ENCODE data around the gene PCDHGA1. TPM values are rescaled to one million over a fixed set of nuclear protein-coding genes. Genes with fewer than 3 reads are reported as not detected.
"Not testable (repeated sequence)": the region's sequence is repeated elsewhere in the genome, so short reads cannot be mapped to it uniquely, and the experiment has no call there.

Gene PCDHGA1
- total RNA-seq, 4 donors from 2014 or later, result 0.26 to 0.38 (median 0.33) TPM

DNA sequence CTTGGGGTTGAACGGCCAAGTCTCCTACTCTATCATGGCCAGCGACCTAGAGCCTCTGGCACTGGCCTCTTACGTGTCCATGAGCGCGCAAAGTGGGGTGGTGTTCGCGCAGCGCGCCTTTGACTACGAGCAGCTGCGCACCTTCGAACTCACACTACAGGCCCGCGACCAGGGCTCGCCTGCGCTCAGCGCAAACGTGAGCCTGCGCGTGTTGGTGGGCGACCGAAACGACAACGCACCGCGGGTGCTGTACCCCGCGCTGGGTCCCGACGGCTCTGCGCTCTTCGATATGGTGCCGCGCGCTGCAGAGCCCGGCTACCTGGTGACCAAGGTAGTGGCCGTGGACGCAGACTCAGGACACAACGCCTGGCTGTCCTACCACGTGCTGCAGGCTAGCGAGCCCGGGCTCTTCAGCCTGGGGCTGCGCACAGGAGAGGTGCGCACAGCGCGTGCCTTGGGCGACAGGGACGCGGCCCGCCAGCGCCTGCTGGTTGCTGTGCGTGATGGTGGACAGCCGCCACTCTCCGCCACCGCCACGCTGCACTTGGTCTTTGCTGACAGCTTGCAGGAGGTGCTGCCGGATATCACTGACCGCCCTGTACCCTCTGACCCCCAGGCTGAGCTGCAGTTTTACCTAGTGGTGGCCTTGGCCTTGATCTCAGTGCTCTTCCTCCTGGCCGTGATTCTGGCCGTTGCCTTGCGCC lies 69.4 kb downstream of the PCDHGA1 start:
- WGBS, result 32% methylated on average over 16 of the region's 61 CpGs
- no peak for TF ChIP-seq EP300 (IDR thresholded peaks at IDR 0.05)
- no peak for TF ChIP-seq POLR2A (IDR thresholded peaks at IDR 0.05)
- TF ChIP-seq, protein P1, sequence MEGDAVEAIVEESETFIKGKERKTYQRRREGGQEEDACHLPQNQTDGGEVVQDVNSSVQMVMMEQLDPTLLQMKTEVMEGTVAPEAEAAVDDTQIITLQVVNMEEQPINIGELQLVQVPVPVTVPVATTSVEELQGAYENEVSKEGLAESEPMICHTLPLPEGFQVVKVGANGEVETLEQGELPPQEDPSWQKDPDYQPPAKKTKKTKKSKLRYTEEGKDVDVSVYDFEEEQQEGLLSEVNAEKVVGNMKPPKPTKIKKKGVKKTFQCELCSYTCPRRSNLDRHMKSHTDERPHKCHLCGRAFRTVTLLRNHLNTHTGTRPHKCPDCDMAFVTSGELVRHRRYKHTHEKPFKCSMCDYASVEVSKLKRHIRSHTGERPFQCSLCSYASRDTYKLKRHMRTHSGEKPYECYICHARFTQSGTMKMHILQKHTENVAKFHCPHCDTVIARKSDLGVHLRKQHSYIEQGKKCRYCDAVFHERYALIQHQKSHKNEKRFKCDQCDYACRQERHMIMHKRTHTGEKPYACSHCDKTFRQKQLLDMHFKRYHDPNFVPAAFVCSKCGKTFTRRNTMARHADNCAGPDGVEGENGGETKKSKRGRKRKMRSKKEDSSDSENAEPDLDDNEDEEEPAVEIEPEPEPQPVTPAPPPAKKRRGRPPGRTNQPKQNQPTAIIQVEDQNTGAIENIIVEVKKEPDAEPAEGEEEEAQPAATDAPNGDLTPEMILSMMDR (IDR thresholded peaks at IDR 0.05), result no peak
- TF ChIP-seq POLR2AphosphoS5 (IDR thresholded peaks at IDR 0.05), result no peak
- Histone ChIP-seq H3K27me3 (peaks cover 5% of the 10 kb centered on the region), H3K9me3 (peaks cover 62% of the 10 kb centered on the region), H3K4me3 (no peak overlapping the region), H3K4me1 (no peaks in the 10 kb centered on the region), H3K36me3 (no peaks in the 10 kb centered on the region), H3K27ac (no peak overlapping the region)
- no peak for DNase-seq (ENCODE audit: low spot score in 2 of 2)

GRCh38 chr5:141402553-141403243 lies 72.4 kb downstream of the PCDHGA1 start, which contains the start of gene PCDHGA9:
Gene PCDHGA9 (plus strand): TSS chr5:141402778. CDS start chr5:141402953, 175 bp downstream.
- Histone ChIP-seq H3K4me3 (peak within 1 kb of the TSS; percentile 30), H3K9me3 (peaks cover 63% of the 10 kb centered on the region), H3K27me3 (peaks cover 5% of the 10 kb centered on the region), H3K36me3 (no peaks in the 10 kb centered on the region), H3K4me1 (no peaks in the 10 kb centered on the region), H3K27ac (no peak within 1 kb of the TSS)
- 14% methylated on average over 23 of the region's 27 CpGs for WGBS
- DNase-seq (ENCODE audit: low spot score in 2 of 2), result no peak
- TF ChIP-seq, protein P1 (IDR thresholded peaks at IDR 0.05), result peak in 1 of 2 donors; percentile 23
- no peak for TF ChIP-seq POLR2A (IDR thresholded peaks at IDR 0.05)

DNA sequence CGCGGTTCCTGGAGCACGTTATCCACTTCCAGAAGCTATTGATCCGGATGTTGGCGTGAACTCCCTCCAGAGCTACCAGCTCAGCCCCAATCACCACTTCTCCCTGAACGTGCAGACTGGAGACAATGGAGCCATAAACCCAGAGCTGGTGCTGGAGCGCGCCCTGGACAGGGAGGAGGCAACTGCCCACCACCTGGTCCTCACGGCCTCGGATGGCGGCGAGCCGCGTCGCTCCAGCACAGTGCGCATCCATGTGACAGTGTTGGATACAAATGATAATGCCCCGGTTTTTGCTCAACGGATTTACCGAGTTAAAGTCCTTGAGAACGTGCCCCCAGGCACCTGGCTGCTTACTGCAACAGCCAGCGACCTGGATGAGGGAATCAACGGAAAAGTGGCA lies 73.1 kb downstream of the PCDHGA1 start:
- Histone ChIP-seq H3K9me3 (peaks cover 62% of the 10 kb centered on the region), H3K36me3 (no peaks in the 10 kb centered on the region), H3K4me3 (peak overlapping the region; percentile 30), H3K27ac (no peak overlapping the region), H3K27me3 (peaks cover 5% of the 10 kb centered on the region), H3K4me1 (no peaks in the 10 kb centered on the region)
- DNase-seq (ENCODE audit: low spot score in 2 of 2), result no peak
- WGBS, result 20% methylated on average over 21 of the region's 22 CpGs
- TF ChIP-seq POLR2A (IDR thresholded peaks at IDR 0.05), result no peak
- TF ChIP-seq, protein P1 (IDR thresholded peaks at IDR 0.05), result no peak
- TF ChIP-seq EP300 (IDR thresholded peaks at IDR 0.05), result no peak
- no peak for TF ChIP-seq POLR2AphosphoS5 (IDR thresholded peaks at IDR 0.05)

DNA sequence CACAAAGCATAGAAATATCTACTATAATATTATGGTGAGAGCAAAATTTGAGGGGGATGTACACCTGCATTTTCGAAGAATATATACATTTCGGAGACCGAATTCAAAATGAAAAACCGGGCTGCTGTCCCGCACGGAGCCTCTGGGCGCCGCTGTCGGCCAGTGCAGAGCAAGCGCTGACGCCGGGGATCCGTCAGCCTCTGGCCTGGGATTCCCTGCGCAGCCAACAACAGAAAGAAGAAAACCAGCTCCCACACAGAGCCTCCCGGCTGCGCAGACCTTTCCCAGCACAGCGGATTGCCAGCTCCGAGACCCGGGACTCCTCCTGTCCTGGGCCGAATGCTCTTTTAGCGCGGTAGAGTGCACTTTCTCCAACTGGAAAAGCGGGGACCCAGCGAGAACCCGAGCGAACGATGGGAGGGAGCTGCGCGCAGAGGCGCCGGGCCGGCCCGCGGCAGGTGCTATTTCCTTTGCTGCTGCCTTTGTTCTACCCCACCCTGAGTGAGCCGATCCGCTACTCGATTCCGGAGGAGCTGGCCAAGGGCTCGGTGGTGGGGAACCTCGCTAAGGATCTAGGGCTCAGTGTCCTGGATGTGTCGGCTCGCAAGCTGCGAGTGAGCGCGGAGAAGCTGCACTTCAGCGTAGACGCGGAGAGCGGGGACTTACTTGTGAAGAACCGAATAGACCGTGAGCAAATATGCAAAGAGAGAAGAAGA lies 77.6 kb downstream of the PCDHGA1 start, which contains the start of gene PCDHGB6:
TSS of gene PCDHGB6 (plus strand) at position 232 of the 716 bp plus-strand sequence. CDS start at position 414, 182 bp downstream.
- 17% methylated on average over 34 of the region's 51 CpGs for WGBS
- DNase-seq (ENCODE audit: low spot score in 2 of 2); H3K27me3 ChIP-seq; H3K4me1 ChIP-seq; H3K27ac ChIP-seq; H3K36me3 ChIP-seq: not testable (repeated sequence)
- peak within 1 kb of the TSS; percentile 37 for H3K4me3 ChIP-seq
- peaks cover 52% of the 10 kb centered on the region for H3K9me3 ChIP-seq
- TF ChIP-seq, protein P1 (IDR thresholded peaks at IDR 0.05), result peak; percentile 7 to 51
